ENCODE measurements around the gene ZMYND15. TPM values are rescaled to one million over a fixed set of nuclear protein-coding genes. Genes with fewer than 3 reads are reported as not detected.
"Not testable (repeated sequence)": the region's sequence is repeated elsewhere in the genome, so short reads cannot be mapped to it uniquely, and the experiment has no call there.

The ZMYND15 gene
- polyA plus RNA-seq, 1 experiment, result 0.13 TPM

- Histone ChIP-seq H3K4me3 (ENCODE audit: low read depth, low read length) (no peak overlapping the region), H3K36me3 (ENCODE audit: control insufficient read depth, insufficient read depth, low read length) (peaks cover 1% of the 10 kb centered on the region; the same call in 1 of the 2 replicates), H3K27me3 (ENCODE audit: control insufficient read depth, insufficient read depth, low read length) (no peaks in the 10 kb centered on the region)
- TF ChIP-seq, protein P1, sequence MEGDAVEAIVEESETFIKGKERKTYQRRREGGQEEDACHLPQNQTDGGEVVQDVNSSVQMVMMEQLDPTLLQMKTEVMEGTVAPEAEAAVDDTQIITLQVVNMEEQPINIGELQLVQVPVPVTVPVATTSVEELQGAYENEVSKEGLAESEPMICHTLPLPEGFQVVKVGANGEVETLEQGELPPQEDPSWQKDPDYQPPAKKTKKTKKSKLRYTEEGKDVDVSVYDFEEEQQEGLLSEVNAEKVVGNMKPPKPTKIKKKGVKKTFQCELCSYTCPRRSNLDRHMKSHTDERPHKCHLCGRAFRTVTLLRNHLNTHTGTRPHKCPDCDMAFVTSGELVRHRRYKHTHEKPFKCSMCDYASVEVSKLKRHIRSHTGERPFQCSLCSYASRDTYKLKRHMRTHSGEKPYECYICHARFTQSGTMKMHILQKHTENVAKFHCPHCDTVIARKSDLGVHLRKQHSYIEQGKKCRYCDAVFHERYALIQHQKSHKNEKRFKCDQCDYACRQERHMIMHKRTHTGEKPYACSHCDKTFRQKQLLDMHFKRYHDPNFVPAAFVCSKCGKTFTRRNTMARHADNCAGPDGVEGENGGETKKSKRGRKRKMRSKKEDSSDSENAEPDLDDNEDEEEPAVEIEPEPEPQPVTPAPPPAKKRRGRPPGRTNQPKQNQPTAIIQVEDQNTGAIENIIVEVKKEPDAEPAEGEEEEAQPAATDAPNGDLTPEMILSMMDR (IDR thresholded peaks at IDR 0.05; ENCODE audit: insufficient read depth, low read depth, low read length), result no peak
- no peak for DNase-seq (ENCODE audit: low read depth)
- ChIA-PET CTCF (no interaction called here), POLR2A (no interaction called here)
These were observed 27.9 kb upstream of the ZMYND15 start for GRCh38 chr17:4711661-4712181.

GRCh38 chr17:4712526-4712925, 27.1 kb upstream of the ZMYND15 start:
- POLR2A ChIA-PET, result no interaction called here
- no peak overlapping the region for H3K4me3 ChIP-seq (ENCODE audit: low read depth, low read length)

DNA sequence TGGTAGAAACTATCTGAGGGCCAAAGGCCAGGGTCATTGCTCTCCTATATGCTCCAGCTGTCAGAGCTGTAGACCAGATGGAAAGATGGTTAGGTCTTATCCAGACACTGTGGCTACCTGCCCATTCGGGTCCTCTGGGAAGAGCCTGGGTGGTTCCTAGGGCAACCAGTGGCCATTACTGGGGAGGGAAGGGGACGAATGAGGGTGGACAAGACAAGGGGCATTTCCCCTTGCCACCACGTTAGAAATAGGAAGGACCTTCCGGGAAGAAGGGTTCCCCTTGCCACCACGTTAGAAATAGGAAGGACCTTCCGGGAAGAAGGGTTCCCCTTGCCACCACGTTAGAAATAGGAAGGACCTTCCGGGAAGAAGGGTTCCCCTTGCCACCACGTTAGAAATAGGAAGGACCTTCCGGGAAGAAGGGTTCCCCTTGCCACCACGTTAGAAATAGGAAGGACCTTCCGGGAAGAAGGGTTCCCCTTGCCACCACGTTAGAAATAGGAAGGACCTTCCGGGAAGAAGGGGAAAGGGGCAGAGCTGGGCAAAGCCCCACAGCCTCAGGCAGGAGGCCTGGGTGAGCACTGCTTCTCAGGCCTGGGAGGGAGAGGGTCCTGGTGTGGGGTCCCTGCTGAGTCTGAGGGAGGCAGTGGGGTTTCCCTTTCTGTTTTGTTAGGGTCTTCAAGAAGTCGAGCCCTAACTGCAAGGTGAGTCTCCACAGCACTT, 25.1 kb upstream of the ZMYND15 start:
- H3K27me3 ChIP-seq (ENCODE audit: control insufficient read depth, insufficient read depth, low read length); POLR2A ChIA-PET; H3K4me3 ChIP-seq (ENCODE audit: low read depth, low read length); H3K36me3 ChIP-seq (ENCODE audit: control insufficient read depth, insufficient read depth, low read length); DNase-seq (ENCODE audit: low read depth); CTCF ChIA-PET: not testable (repeated sequence)

More at GRCh38 chr17:4712526-4712925, 27.1 kb upstream of the ZMYND15 start:
- CTCF ChIA-PET, result interaction anchor here (0.7 kb wide), 1 partner anchor 201 kb away, joined by 4 read pairs; no protein-coding TSS in a partner anchor
- TF ChIP-seq, protein P1 (IDR thresholded peaks at IDR 0.05; ENCODE audit: insufficient read depth, low read depth, low read length), result no peak
- Histone ChIP-seq H3K27me3 (ENCODE audit: control insufficient read depth, insufficient read depth, low read length) (no peaks in the 10 kb centered on the region), H3K36me3 (ENCODE audit: control insufficient read depth, insufficient read depth, low read length) (peaks cover 1% of the 10 kb centered on the region; the same call in 1 of the 2 replicates)
- no peak for DNase-seq (ENCODE audit: low read depth)

- TF ChIP-seq, protein P1 (IDR thresholded peaks at IDR 0.05; ENCODE audit: insufficient read depth, low read depth, low read length), result no peak
- Histone ChIP-seq H3K36me3 (ENCODE audit: control insufficient read depth, insufficient read depth, low read length) (peaks cover 3% of the 10 kb centered on the region; the same call in 1 of the 2 replicates), H3K27me3 (ENCODE audit: control insufficient read depth, insufficient read depth, low read length) (no peaks in the 10 kb centered on the region), H3K4me3 (ENCODE audit: low read depth, low read length) (no peak overlapping the region)
- no peak for DNase-seq (ENCODE audit: low read depth)
- POLR2A ChIA-PET, result no interaction called here
- CTCF ChIA-PET, result interaction anchor here (1.0 kb wide), 1 partner anchor 166 kb away, joined by 3 read pairs; no protein-coding TSS in a partner anchor
These were observed 24.4 kb upstream of the ZMYND15 start for GRCh38 chr17:4715063-4715744.

GRCh38 chr17:4716081-4716480, 23.6 kb upstream of the ZMYND15 start:
- peaks cover 3% of the 10 kb centered on the region; the same call in 1 of the 2 replicates for H3K36me3 ChIP-seq (ENCODE audit: control insufficient read depth, insufficient read depth, low read length)
- TF ChIP-seq, protein P1 (IDR thresholded peaks at IDR 0.05; ENCODE audit: insufficient read depth, low read depth, low read length), result no peak
- no peak overlapping the region for H3K4me3 ChIP-seq (ENCODE audit: low read depth, low read length)
- POLR2A ChIA-PET, result no interaction called here
- H3K27me3 ChIP-seq (ENCODE audit: control insufficient read depth, insufficient read depth, low read length), result no peaks in the 10 kb centered on the region
- DNase-seq (ENCODE audit: low read depth), result no peak
- CTCF ChIA-PET, result interaction anchor here (1.0 kb wide), 1 partner anchor 165 kb away, joined by 3 read pairs; no protein-coding TSS in a partner anchor
